Hepatocyte (in vitro differentiated cells): ENCODE data around the gene ROBO1.

Source experiments
- EZH2 ChIP-seq: fragments of 200-600 bp; sonication (generic); IDR thresholded peaks from 2 replicates; pipeline ENCODE4 v1.6.1; 2016; ENCODE audit warnings: antibody characterized with exemption, mild to moderate bottlenecking, borderline replicate concordance
- TF ChIP-seq, protein P1 (sequence below): fragments of 200-600 bp; sonication (generic); IDR thresholded peaks from 2 replicates; pipeline ENCODE4 v1.5.1; 2016; ENCODE audit warnings: antibody characterized with exemption, mild to moderate bottlenecking; ENCODE audit not compliant: poor library complexity

DNA sequence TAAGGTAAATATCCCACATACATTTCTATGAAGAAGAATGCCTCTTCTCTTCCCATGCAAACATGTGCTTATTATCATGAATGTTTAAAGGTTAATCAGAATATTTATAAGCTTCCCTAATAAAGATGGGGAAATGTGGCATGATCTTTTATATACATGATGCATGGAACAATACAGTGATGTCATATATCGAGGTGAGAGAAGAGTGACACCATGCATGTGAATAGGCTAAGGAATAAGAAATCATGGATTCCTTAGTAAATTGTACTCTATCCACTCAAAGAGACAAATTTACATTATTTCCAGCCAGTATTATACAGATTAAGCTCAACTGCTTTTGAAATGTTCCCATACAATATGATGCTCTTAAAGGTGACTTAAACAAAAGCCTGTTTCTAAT, 1035.3 kb downstream of the ROBO1 start:
- TF ChIP-seq, protein P1, sequence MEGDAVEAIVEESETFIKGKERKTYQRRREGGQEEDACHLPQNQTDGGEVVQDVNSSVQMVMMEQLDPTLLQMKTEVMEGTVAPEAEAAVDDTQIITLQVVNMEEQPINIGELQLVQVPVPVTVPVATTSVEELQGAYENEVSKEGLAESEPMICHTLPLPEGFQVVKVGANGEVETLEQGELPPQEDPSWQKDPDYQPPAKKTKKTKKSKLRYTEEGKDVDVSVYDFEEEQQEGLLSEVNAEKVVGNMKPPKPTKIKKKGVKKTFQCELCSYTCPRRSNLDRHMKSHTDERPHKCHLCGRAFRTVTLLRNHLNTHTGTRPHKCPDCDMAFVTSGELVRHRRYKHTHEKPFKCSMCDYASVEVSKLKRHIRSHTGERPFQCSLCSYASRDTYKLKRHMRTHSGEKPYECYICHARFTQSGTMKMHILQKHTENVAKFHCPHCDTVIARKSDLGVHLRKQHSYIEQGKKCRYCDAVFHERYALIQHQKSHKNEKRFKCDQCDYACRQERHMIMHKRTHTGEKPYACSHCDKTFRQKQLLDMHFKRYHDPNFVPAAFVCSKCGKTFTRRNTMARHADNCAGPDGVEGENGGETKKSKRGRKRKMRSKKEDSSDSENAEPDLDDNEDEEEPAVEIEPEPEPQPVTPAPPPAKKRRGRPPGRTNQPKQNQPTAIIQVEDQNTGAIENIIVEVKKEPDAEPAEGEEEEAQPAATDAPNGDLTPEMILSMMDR = no peak
- no peak for TF ChIP-seq EZH2
